DLD1 (cell line): ENCODE results near the gene REPS1.
"Not testable (repeated sequence)": the region's sequence is repeated elsewhere in the genome, so short reads cannot be mapped to it uniquely, and the experiment has no call there.

Source experiments
- in situ Hi-C: cut with HindIII; loops from 2 replicates; pipeline ENCODE4 v1.10.0; 2017; ENCODE audit warnings: low sequenced_read_pairs

The REPS1 gene

GRCh38 chr6:138943089-138943625, 44.9 kb downstream of the REPS1 start:
- in situ Hi-C loops = no loop called here

GRCh38 chr6:138936873-138937272, 51.2 kb downstream of the REPS1 start:
- in situ Hi-C loops = not testable (repeated sequence)

- in situ Hi-C loops = no loop called here
These were observed 56.4 kb downstream of the REPS1 start for GRCh38 chr6:138931660-138932059.

- in situ Hi-C loops = no loop called here
These were observed 61.5 kb downstream of the REPS1 start for GRCh38 chr6:138926579-138926978.

- in situ Hi-C loops = no loop called here
These were observed 62.2 kb downstream of the REPS1 start for GRCh38 chr6:138925806-138926205.

- in situ Hi-C loops = no loop called here
These were observed 64.5 kb downstream of the REPS1 start for GRCh38 chr6:138923561-138923960.

- in situ Hi-C loops = no loop called here
These were observed 67.1 kb downstream of the REPS1 start for GRCh38 chr6:138920906-138921305.

- in situ Hi-C loops = no loop called here
These were observed 73.4 kb downstream of the REPS1 start for GRCh38 chr6:138914701-138915100.

- in situ Hi-C loops = no loop called here
These were observed 75.7 kb downstream of the REPS1 start for GRCh38 chr6:138912308-138912707.

GRCh38 chr6:138909975-138910374, 78.1 kb downstream of the REPS1 start:
- in situ Hi-C loops = no loop called here

- in situ Hi-C loops = no loop called here
These were observed 78.5 kb downstream of the REPS1 start for GRCh38 chr6:138909511-138909910.

- in situ Hi-C loops = no loop called here
These were observed 80.9 kb downstream of the REPS1 start for GRCh38 chr6:138907167-138907566.

- in situ Hi-C loops = no loop called here
These were observed 91.0 kb downstream of the REPS1 start for GRCh38 chr6:138897031-138897430.

- in situ Hi-C loops = no loop called here
These were observed 91.8 kb downstream of the REPS1 start for GRCh38 chr6:138896104-138896756.

GRCh38 chr6:138891255-138891986, 96.6 kb downstream of the REPS1 start:
- in situ Hi-C loops = no loop called here

- in situ Hi-C loops = no loop called here
These were observed 102.8 kb downstream of the REPS1 start for GRCh38 chr6:138885156-138885819.

- in situ Hi-C loops = no loop called here
These were observed 105.6 kb downstream of the REPS1 start for GRCh38 chr6:138882369-138883017.

- in situ Hi-C loops = no loop called here
These were observed 114.9 kb downstream of the REPS1 start for GRCh38 chr6:138873191-138873590.

GRCh38 chr6:138869398-138869797, 118.7 kb downstream of the REPS1 start:
- in situ Hi-C loops = no loop called here

GRCh38 chr6:138868181-138868580, 119.9 kb downstream of the REPS1 start:
- in situ Hi-C loops = no loop called here

- in situ Hi-C loops = no loop called here
These were observed 122.5 kb downstream of the REPS1 start for GRCh38 chr6:138865480-138866109.
